HL-60 (cell line): Measurements from ENCODE around the gene LCOR.

Experiments used
- DNase-seq, 2 experiments: peaks; one replicate each; pipeline ENCODE4 v3.0.0-alpha.2; 2010 to 2020; ENCODE audit warnings: low read depth in 1 of 2, low spot score in 1 of 2
- H3K27ac ChIP-seq: fragments of 250-450 bp; sonication (Bioruptor Pico); replicated peaks from 2 replicates; pipeline ENCODE4 v1.5.1; 2020; ENCODE audit warnings: mild to moderate bottlenecking, moderate library complexity
- H3K27me3 ChIP-seq: fragments of 250-450 bp; sonication (Bioruptor Pico); 2 replicates; pipeline ENCODE4 v1.5.1; 2021; ENCODE audit warnings: mild to moderate bottlenecking, moderate library complexity; ENCODE audit not compliant: insufficient read depth, poor library complexity, severe bottlenecking
- H3K4me3 ChIP-seq: replicated peaks from 2 replicates; pipeline ENCODE4 v1.5.1; 2011; ENCODE audit warnings: mild to moderate bottlenecking, control low read depth, low read length; ENCODE audit not compliant: insufficient read depth
- GABPA ChIP-seq: IDR thresholded peaks from 2 replicates; pipeline ENCODE4 v1.6.1; 2012; ENCODE audit warnings: low read depth
- POLR2AphosphoS5 ChIP-seq: IDR thresholded peaks from 2 replicates; pipeline ENCODE4 v1.6.1; 2012; ENCODE audit warnings: low read depth
- SPI1 ChIP-seq: IDR thresholded peaks from 2 replicates; pipeline ENCODE4 v1.6.1; 2012; ENCODE audit warnings: low read depth, mild to moderate bottlenecking, borderline replicate concordance
- TF ChIP-seq, protein P1 (sequence below): IDR thresholded peaks from one replicate; pipeline ENCODE4 v1.5.1; 2011; ENCODE audit warnings: low read length, control low read depth, inconsistent platforms; ENCODE audit not compliant: insufficient read depth
- TF ChIP-seq, protein P2 (sequence below): IDR thresholded peaks from 2 replicates; pipeline ENCODE4 v1.6.1; 2012; ENCODE audit warnings: low read depth; ENCODE audit not compliant: insufficient replicate concordance

The LCOR gene

DNA sequence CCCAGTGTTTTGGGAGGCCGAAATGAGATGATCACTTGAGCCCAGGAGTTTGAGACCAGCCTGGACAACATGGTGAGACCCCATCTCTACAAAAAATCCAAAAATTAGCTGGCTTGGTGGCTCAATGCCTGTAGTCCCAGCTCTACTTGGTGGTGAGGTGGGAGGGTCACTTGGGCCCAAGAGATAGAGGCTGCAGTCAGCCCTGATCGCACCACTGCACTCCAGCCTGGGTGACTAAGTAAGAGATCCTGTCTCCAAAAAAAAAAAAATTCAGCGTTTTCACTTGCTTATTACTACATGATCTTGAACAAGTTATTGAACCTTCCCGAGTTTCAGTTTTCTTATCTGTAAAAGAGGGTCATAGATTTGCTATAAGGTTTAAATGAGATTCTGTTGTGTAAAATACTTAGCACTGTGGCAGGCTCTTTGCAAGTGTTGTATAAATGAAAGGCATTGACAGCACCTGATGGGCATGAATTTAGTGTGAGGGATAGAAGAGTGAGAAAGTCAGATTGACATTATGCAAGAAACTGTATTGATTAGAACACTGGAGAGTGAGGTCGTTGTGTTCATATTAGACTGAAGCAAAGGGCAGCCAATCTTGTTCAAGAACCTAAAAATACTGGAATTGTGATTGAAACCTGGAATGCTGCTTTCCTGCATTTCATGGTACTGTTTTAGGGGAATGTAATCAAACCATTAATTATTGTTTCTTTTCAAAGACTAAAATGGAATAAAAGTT lies 136.8 kb downstream of the LCOR start:
- TF ChIP-seq SPI1 (no peak), GABPA (no peak), POLR2AphosphoS5 (no peak)
- TF ChIP-seq, protein P1, sequence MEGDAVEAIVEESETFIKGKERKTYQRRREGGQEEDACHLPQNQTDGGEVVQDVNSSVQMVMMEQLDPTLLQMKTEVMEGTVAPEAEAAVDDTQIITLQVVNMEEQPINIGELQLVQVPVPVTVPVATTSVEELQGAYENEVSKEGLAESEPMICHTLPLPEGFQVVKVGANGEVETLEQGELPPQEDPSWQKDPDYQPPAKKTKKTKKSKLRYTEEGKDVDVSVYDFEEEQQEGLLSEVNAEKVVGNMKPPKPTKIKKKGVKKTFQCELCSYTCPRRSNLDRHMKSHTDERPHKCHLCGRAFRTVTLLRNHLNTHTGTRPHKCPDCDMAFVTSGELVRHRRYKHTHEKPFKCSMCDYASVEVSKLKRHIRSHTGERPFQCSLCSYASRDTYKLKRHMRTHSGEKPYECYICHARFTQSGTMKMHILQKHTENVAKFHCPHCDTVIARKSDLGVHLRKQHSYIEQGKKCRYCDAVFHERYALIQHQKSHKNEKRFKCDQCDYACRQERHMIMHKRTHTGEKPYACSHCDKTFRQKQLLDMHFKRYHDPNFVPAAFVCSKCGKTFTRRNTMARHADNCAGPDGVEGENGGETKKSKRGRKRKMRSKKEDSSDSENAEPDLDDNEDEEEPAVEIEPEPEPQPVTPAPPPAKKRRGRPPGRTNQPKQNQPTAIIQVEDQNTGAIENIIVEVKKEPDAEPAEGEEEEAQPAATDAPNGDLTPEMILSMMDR, result no peak
- TF ChIP-seq, protein P2, sequence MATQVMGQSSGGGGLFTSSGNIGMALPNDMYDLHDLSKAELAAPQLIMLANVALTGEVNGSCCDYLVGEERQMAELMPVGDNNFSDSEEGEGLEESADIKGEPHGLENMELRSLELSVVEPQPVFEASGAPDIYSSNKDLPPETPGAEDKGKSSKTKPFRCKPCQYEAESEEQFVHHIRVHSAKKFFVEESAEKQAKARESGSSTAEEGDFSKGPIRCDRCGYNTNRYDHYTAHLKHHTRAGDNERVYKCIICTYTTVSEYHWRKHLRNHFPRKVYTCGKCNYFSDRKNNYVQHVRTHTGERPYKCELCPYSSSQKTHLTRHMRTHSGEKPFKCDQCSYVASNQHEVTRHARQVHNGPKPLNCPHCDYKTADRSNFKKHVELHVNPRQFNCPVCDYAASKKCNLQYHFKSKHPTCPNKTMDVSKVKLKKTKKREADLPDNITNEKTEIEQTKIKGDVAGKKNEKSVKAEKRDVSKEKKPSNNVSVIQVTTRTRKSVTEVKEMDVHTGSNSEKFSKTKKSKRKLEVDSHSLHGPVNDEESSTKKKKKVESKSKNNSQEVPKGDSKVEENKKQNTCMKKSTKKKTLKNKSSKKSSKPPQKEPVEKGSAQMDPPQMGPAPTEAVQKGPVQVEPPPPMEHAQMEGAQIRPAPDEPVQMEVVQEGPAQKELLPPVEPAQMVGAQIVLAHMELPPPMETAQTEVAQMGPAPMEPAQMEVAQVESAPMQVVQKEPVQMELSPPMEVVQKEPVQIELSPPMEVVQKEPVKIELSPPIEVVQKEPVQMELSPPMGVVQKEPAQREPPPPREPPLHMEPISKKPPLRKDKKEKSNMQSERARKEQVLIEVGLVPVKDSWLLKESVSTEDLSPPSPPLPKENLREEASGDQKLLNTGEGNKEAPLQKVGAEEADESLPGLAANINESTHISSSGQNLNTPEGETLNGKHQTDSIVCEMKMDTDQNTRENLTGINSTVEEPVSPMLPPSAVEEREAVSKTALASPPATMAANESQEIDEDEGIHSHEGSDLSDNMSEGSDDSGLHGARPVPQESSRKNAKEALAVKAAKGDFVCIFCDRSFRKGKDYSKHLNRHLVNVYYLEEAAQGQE, result no peak
- no peaks in the 10 kb centered on the region for H3K27me3 ChIP-seq
- no peak overlapping the region for H3K4me3 ChIP-seq
- no peak overlapping the region for H3K27ac ChIP-seq
- DNase-seq, result no peak

DNA sequence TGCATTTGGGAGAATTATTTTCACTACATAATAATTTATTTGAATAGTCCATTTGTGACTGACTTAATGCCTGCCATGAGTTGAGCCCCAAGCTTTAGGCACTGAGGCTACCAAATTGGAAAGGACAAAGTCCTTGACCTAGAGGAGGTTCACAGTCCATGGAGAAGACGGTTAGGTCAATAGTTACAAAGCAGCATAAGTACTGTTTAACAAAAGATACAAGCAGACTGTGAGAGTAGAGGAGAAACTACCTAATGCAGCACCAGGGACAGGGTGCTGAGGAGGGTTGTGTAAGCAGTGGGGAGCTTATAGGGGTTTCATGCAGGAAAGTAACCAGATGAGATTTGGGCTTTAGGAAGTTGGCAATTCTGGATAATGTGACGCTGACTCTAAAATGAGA lies 139.2 kb downstream of the LCOR start:
- H3K27ac ChIP-seq, result no peak overlapping the region
- TF ChIP-seq POLR2AphosphoS5, result no peak
- TF ChIP-seq GABPA, result no peak
- TF ChIP-seq, protein P2, result no peak
- TF ChIP-seq, protein P1, result no peak
- TF ChIP-seq SPI1, result no peak
- H3K4me3 ChIP-seq, result no peak overlapping the region
- H3K27me3 ChIP-seq, result no peaks in the 10 kb centered on the region
- DNase-seq, result no peak

DNA sequence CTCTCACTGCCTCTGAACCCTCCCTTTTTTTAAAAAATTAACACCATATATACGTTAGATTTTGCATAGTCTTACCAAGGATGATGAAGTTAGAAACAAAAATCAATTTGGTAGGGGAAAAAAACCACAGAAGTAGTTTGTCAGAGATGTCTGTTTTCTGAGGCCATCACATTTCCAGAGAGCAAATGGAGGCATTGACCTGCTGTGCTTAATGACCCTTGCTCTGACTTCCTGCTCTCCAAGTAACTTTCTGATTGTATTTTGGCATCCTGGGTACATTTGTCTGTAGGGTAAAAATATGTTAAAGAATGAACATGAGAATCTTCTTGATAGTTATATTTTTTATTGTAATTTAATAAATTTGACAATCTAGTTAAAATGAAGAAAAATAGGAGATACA lies 140.2 kb downstream of the LCOR start:
- H3K27me3 ChIP-seq, result no peaks in the 10 kb centered on the region
- TF ChIP-seq POLR2AphosphoS5 (no peak), SPI1 (no peak), GABPA (no peak)
- TF ChIP-seq, protein P2, result no peak
- TF ChIP-seq, protein P1, result no peak
- H3K4me3 ChIP-seq, result no peak overlapping the region
- H3K27ac ChIP-seq, result no peak overlapping the region
- DNase-seq, result no peak
